ENCODE measurements around the gene CUL1.

- no peak for TF ChIP-seq CTCF (IDR thresholded peaks at IDR 0.05)
- no peak for TF ChIP-seq EP300 (IDR thresholded peaks at IDR 0.05)
- TF ChIP-seq POLR2A (IDR thresholded peaks at IDR 0.05): no peak
These were observed 90.5 kb downstream of the CUL1 start for GRCh38 chr7:148789220-148789619.

Data from ovary (tissue), 3 donors.